ENCODE results near the gene RACGAP1.

- TF ChIP-seq GATA2 (IDR thresholded peaks at IDR 0.05; ENCODE audit: low read depth, low read length) (no peak), GATA3 (IDR thresholded peaks at IDR 0.05; ENCODE audit: low read depth, low read length) (no peak)
Observed at GRCh38 chr12:49944046-49944445, 81.2 kb downstream of the RACGAP1 start.

All from SH-SY5Y (cell line).